ENCODE results near the gene LIMS1. TPM values are rescaled to one million over a fixed set of nuclear protein-coding genes. Genes with fewer than 3 reads are reported as not detected.

The LIMS1 gene
- total RNA-seq, 1 experiment from 2014 or later = 101 TPM

- DNase-seq (ENCODE audit: low read depth, low spot score) = no peak
- CTCF ChIA-PET = interaction anchor here (4.5 kb wide), 1 partner anchor 23 kb away, joined by 26 read pairs; no protein-coding TSS in a partner anchor
- H3K27me3 ChIP-seq (ENCODE audit: control insufficient read depth, insufficient read depth, low read length) = no peaks in the 10 kb centered on the region
- no peaks in the 10 kb centered on the region for H3K9me3 ChIP-seq (ENCODE audit: control insufficient read depth, insufficient read depth, low read depth, low read length)
- H3K4me1 ChIP-seq (ENCODE audit: control insufficient read depth, insufficient read depth, low read length) = peaks cover 87% of the 10 kb centered on the region
- H3K36me3 ChIP-seq (ENCODE audit: control insufficient read depth, insufficient read depth, low read length) = no peaks in the 10 kb centered on the region
- in situ Hi-C loops (cut with HindIII; ENCODE audit: low pct_unique_long_range_greater_than_20kb, low sequenced_read_pairs) = no loop called here
- intact Hi-C loops (cut with micrococcal nuclease; ENCODE audit: unreplicated experiment) = no loop called here
- 0 out of 2 replicates have a peak, but pooled peaks have one; percentile 27 for ATAC-seq
- peak overlapping the region; percentile 97 for H3K27ac ChIP-seq (ENCODE audit: low read length)
- no TSS peak for BruUV-seq (replicated peaks)
- no peak overlapping the region for H3K4me3 ChIP-seq (ENCODE audit: low read depth in 2 of 2, low read length in 2 of 2)
- TF ChIP-seq CTCF (IDR thresholded peaks at IDR 0.05) (no peak), REST (IDR thresholded peaks at IDR 0.05; ENCODE audit: insufficient read depth in 1 of 2, low read depth in 2 of 2, low read length in 1 of 2) (no peak), POLR2AphosphoS5 (IDR thresholded peaks at IDR 0.05; ENCODE audit: low read depth, low read length) (no peak), SIN3A (IDR thresholded peaks at IDR 0.05; ENCODE audit: borderline replicate concordance, insufficient read depth, low read depth, low read length) (no peak), TCF7L2 (IDR thresholded peaks at IDR 0.05; ENCODE audit: low read depth, low read length) (no peak)
- POLR2A ChIA-PET = no interaction called here
Observed at GRCh38 chr2:108614043-108614545, 79.8 kb downstream of the LIMS1 start.

GRCh38 chr2:108614659-108615058, 80.4 kb downstream of the LIMS1 start:
- ChIA-PET POLR2A (no interaction called here), CTCF (interaction anchor here (4.5 kb wide), 1 partner anchor 22 kb away, joined by 26 read pairs; no protein-coding TSS in a partner anchor)
- H3K9me3 ChIP-seq (ENCODE audit: control insufficient read depth, insufficient read depth, low read depth, low read length) = no peaks in the 10 kb centered on the region
- intact Hi-C loops (cut with micrococcal nuclease; ENCODE audit: unreplicated experiment) = no loop called here
- peaks cover 84% of the 10 kb centered on the region for H3K4me1 ChIP-seq (ENCODE audit: control insufficient read depth, insufficient read depth, low read length)
- ATAC-seq = no peak
- TF ChIP-seq POLR2AphosphoS5 (IDR thresholded peaks at IDR 0.05; ENCODE audit: low read depth, low read length) = no peak
- TF ChIP-seq SIN3A (IDR thresholded peaks at IDR 0.05; ENCODE audit: borderline replicate concordance, insufficient read depth, low read depth, low read length) = no peak
- no peak for TF ChIP-seq REST (IDR thresholded peaks at IDR 0.05; ENCODE audit: insufficient read depth in 1 of 2, low read depth in 2 of 2, low read length in 1 of 2)
- TF ChIP-seq TCF7L2 (IDR thresholded peaks at IDR 0.05; ENCODE audit: low read depth, low read length) = no peak
- TF ChIP-seq CTCF (IDR thresholded peaks at IDR 0.05) = no peak
- H3K36me3 ChIP-seq (ENCODE audit: control insufficient read depth, insufficient read depth, low read length) = no peaks in the 10 kb centered on the region
- in situ Hi-C loops (cut with HindIII; ENCODE audit: low pct_unique_long_range_greater_than_20kb, low sequenced_read_pairs) = no loop called here
- no peak overlapping the region for H3K4me3 ChIP-seq (ENCODE audit: low read depth in 2 of 2, low read length in 2 of 2)
- no peaks in the 10 kb centered on the region for H3K27me3 ChIP-seq (ENCODE audit: control insufficient read depth, insufficient read depth, low read length)
- DNase-seq (ENCODE audit: low read depth, low spot score) = no peak
- H3K27ac ChIP-seq (ENCODE audit: low read length) = peak overlapping the region; percentile 97
- no TSS peak for BruUV-seq (replicated peaks)
